22Rv1 (cell line): Measurements from ENCODE around the gene PTPRG.
A peak's percentile ranks its signal among the peaks of the same experiment; 100 is the strongest.

Experiments
- H3K27ac ChIP-seq: fragments of 450-650 bp; 2 replicates; pipeline ENCODE4 v1.5.1; 2017
- ZFX ChIP-seq: fragments of 450-650 bp; IDR thresholded peaks from 2 replicates; pipeline ENCODE4 v1.6.1; 2017; ENCODE audit warnings: antibody characterized with exemption, borderline replicate concordance
- TF ChIP-seq, protein P1 (sequence below): fragments of 450-650 bp; IDR thresholded peaks from 2 replicates; pipeline ENCODE4 v1.5.1; 2017; ENCODE audit warnings: mild to moderate bottlenecking

PTPRG gene

DNA sequence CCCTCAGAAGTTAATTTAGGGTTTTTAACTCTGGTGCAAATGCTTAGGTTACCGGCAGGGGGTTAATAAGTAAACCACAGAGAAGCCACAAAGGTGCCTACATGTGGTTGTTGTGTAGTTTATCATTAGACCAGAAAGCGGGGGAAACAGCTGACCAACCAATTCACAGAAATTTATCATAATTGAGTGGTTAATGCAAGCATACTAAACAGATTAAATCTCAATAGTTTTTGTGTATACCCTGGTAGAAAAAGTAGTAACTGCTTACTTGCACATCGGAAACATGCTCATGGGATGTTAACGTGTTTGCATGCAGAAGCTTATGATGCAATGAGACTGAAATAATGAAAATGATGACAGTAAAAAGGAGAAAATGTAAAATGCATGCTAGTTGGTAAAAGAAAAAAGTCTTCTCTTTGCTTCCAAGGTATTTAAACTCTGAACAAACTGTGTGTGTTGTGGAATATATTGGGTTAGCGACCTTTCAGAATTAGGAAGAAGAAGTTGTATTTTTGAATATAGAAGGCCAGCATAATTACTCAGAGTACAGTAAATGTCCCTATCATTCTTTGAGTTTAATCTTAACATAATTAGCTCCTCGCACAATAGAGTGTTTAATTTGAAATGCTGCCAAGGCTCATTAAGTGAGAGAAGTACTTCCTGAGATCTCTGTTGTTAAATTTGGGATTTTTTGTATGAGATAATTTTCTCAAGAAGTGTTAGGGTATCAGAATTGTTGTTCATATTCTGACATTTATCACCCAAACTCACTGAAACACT is 316.2 kb downstream of the PTPRG start:
- H3K27ac ChIP-seq, result no peak overlapping the region
- TF ChIP-seq, protein P1, sequence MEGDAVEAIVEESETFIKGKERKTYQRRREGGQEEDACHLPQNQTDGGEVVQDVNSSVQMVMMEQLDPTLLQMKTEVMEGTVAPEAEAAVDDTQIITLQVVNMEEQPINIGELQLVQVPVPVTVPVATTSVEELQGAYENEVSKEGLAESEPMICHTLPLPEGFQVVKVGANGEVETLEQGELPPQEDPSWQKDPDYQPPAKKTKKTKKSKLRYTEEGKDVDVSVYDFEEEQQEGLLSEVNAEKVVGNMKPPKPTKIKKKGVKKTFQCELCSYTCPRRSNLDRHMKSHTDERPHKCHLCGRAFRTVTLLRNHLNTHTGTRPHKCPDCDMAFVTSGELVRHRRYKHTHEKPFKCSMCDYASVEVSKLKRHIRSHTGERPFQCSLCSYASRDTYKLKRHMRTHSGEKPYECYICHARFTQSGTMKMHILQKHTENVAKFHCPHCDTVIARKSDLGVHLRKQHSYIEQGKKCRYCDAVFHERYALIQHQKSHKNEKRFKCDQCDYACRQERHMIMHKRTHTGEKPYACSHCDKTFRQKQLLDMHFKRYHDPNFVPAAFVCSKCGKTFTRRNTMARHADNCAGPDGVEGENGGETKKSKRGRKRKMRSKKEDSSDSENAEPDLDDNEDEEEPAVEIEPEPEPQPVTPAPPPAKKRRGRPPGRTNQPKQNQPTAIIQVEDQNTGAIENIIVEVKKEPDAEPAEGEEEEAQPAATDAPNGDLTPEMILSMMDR, result 0 out of 2 replicates have a peak, but pooled peaks have one; percentile 9
- TF ChIP-seq ZFX, result no peak

DNA sequence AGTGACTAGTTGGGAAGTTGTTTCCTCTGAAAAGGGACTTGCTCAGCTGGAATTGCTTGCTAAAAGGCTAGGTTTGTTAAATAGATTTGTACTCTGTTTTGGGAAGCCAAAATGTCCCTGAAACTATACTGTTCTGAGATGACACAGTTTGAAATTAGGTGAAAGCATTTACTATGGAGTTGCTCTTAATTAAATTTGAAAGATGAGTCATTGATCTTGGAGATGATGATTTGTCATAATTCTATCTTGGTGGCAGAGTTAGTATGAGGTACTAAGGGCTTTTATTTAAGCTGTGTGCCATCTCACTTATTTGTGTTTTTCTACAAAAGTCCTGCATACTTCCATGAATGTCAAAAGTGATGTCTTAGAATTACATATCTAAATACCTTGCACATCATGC is 320.9 kb downstream of the PTPRG start:
- TF ChIP-seq, protein P1, result no peak
- TF ChIP-seq ZFX, result no peak
- no peak overlapping the region for H3K27ac ChIP-seq

- no peak overlapping the region for H3K27ac ChIP-seq
- no peak for TF ChIP-seq ZFX
- TF ChIP-seq, protein P1, result no peak
These were observed 323.4 kb downstream of the PTPRG start for GRCh38 chr3:61884794-61885193.

DNA sequence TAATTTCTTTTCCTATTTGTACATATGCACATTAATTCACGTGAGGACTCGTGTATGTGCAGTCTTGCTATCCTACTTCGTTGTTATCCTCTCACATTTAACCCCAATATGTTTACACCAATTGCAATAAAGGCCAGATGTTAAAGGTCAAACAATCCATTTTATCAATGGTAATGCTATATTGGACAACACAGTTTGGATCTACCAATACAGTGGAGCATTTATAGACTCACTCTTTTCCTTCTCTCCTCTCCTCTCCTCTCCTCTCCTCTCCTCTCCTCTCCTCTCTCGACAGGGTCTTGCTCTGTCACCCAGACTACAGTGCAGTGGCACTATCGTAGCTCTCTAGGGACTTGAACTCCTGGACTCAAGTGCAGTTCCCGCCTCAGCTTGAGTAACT is 324.0 kb downstream of the PTPRG start:
- H3K27ac ChIP-seq, result no peak overlapping the region
- TF ChIP-seq ZFX, result no peak
- TF ChIP-seq, protein P1, result no peak

DNA sequence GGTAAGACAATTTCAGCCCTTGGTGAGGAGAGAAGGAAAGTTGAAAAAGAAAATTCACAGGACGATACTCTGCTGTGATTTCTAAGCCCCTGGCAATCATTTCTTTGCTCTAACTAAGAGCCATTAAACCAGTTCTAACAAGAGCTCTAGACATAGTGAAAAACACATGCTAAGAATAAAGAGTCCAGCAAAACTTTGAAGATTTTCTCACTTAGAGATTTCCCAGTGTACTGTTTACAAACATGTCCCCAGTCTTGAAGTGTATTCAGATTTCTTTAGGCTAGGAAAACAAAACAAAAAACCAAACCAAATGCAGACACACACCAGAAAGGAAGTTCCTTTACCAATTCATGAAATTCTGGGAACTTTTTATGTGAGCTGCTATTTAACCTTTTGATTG is 325.8 kb downstream of the PTPRG start:
- no peak for TF ChIP-seq ZFX
- TF ChIP-seq, protein P1, result no peak
- H3K27ac ChIP-seq, result no peak overlapping the region

GRCh38 chr3:61889259-61889658 is 327.9 kb downstream of the PTPRG start:
- TF ChIP-seq, protein P1, result no peak
- TF ChIP-seq ZFX, result no peak
- no peak overlapping the region for H3K27ac ChIP-seq

- TF ChIP-seq ZFX, result no peak
- TF ChIP-seq, protein P1, result no peak
These were observed 328.8 kb downstream of the PTPRG start for GRCh38 chr3:61890167-61890566.

More at GRCh38 chr3:61890167-61890566, 328.8 kb downstream of the PTPRG start:
- H3K27ac ChIP-seq, result no peak overlapping the region
